ENCODE data around the gene DPY19L3.
"Not testable (repeated sequence)": the region's sequence is repeated elsewhere in the genome, so short reads cannot be mapped to it uniquely, and the experiment has no call there.

Gene DPY19L3

GRCh38 chr19:32405431-32406160, at the start of gene DPY19L3:
DPY19L3 (plus strand) TSS chr19:32405770; CDS start chr19:32408254, 2,484 bp downstream.
- peak; percentile 94 for DNase-seq

GRCh38 chr19:32357720-32358119, 47.9 kb upstream of the DPY19L3 start:
- DNase-seq, result peak; percentile 18

GRCh38 chr19:32358321-32358720, 47.2 kb upstream of the DPY19L3 start:
- no peak for DNase-seq

GRCh38 chr19:32359581-32359980, 46.0 kb upstream of the DPY19L3 start:
- DNase-seq, result no peak

GRCh38 chr19:32361574-32362317, 43.8 kb upstream of the DPY19L3 start:
- DNase-seq, result no peak

GRCh38 chr19:32362318-32362691, 43.3 kb upstream of the DPY19L3 start:
- DNase-seq, result no peak

GRCh38 chr19:32363175-32363574, 42.4 kb upstream of the DPY19L3 start:
- DNase-seq, result peak; percentile 21

- DNase-seq, result no peak
These were observed 41.9 kb upstream of the DPY19L3 start for GRCh38 chr19:32363632-32364031.

- DNase-seq, result no peak
These were observed 41.5 kb upstream of the DPY19L3 start for GRCh38 chr19:32364040-32364439.

- no peak for DNase-seq
These were observed 38.5 kb upstream of the DPY19L3 start for GRCh38 chr19:32367063-32367462.

GRCh38 chr19:32367948-32368536, 37.5 kb upstream of the DPY19L3 start:
- DNase-seq, result no peak

- DNase-seq, result no peak
These were observed 36.8 kb upstream of the DPY19L3 start for GRCh38 chr19:32368787-32369186.

GRCh38 chr19:32372726-32373517, 32.6 kb upstream of the DPY19L3 start:
- DNase-seq, result no peak

- no peak for DNase-seq
These were observed 31.8 kb upstream of the DPY19L3 start for GRCh38 chr19:32373585-32374295.

- not testable (repeated sequence) for DNase-seq
These were observed 31.2 kb upstream of the DPY19L3 start for GRCh38 chr19:32374362-32374761.

- not testable (repeated sequence) for DNase-seq
These were observed 28.5 kb upstream of the DPY19L3 start for GRCh38 chr19:32377088-32377487.

GRCh38 chr19:32380269-32380668, 25.3 kb upstream of the DPY19L3 start:
- DNase-seq, result no peak

- no peak for DNase-seq
These were observed 17.7 kb upstream of the DPY19L3 start for GRCh38 chr19:32387701-32388392.

- no peak for DNase-seq
These were observed 17.1 kb upstream of the DPY19L3 start for GRCh38 chr19:32388393-32388855.

- DNase-seq, result no peak
These were observed 12.7 kb upstream of the DPY19L3 start for GRCh38 chr19:32392901-32393300.

GRCh38 chr19:32396046-32396652, 9.4 kb upstream of the DPY19L3 start:
- DNase-seq, result no peak

Measured in inflammatory macrophage treated with lipopolysaccharide for 4 hours (primary cell).